ENCODE results near the gene WIPF2. TPM values are rescaled to one million over a fixed set of nuclear protein-coding genes. Genes with fewer than 3 reads are reported as not detected.

WIPF2 gene
- total and polyA plus RNA-seq, 2 of the 8 experiments (the other 6 are each of a cell fraction or from before 2014, with no cell fraction given), result 6.9 to 25.3 TPM

- H3K56ac ChIP-seq (replicated peaks; ENCODE audit: insufficient read length, low read depth, low read length), result no peak overlapping the region
- H3K18ac ChIP-seq (ENCODE audit: extremely low read depth, low read length), result no peak overlapping the region
- no peak overlapping the region for H2BK20ac ChIP-seq (ENCODE audit: low read length)
- H4K91ac ChIP-seq (replicated peaks; ENCODE audit: insufficient read length, low read length), result no peak overlapping the region
- H3K79me2 ChIP-seq (ENCODE audit: control insufficient read depth in 1 of 2, insufficient read depth in 2 of 2, low read length in 2 of 2), result peaks cover 0 to 31% of the 10 kb centered on the region in 2 experiments; a peak in 2 of 4 replicates
- 92% methylated on average over 3 of the region's 3 CpGs; no CpG with 5 or more reads in 1 of the 2 experiments for WGBS, 2 experiments (ENCODE audit: extremely low coverage in 1 of 2, insufficient coverage in 1 of 2, insufficient read length in 1 of 2, insufficient replicate concordance in 2 of 2, low coverage in 1 of 2, low lambda C conversion rate in 2 of 2, missing lambda C conversion rate in 1 of 2)
- DNase-seq (ENCODE audit: low read depth in 1 of 2, low spot score in 2 of 2), result no peak
- H3K36me3 ChIP-seq (ENCODE audit: control insufficient read depth in 2 of 4, insufficient read depth in 4 of 4, low read length in 3 of 4), result no peaks in the 10 kb centered on the region
- peaks cover 3% of the 10 kb centered on the region; the same call in 1 of the 2 replicates for H3K79me1 ChIP-seq (ENCODE audit: low read depth, low read length)
- peaks cover 0 to 2% of the 10 kb centered on the region in 2 experiments for H4K20me1 ChIP-seq (replicated peaks in 1 of 2; ENCODE audit: control insufficient read depth in 1 of 2, insufficient read depth in 2 of 2, low read length in 2 of 2)
- no peak overlapping the region for H2AK5ac ChIP-seq (ENCODE audit: low read depth, low read length)
- H3K27me3 ChIP-seq (replicated peaks in 1 of 4; ENCODE audit: control insufficient read depth in 3 of 4, extremely low read depth in 1 of 4, insufficient read depth in 3 of 4, low read length in 3 of 4), result no peaks in the 10 kb centered on the region
- H3K4me3 ChIP-seq (ENCODE audit: extremely low read depth in 1 of 4, insufficient read depth in 2 of 4, low read depth in 3 of 4, low read length in 4 of 4), result no peak overlapping the region
- H2AFZ ChIP-seq (ENCODE audit: low read length), result no peak overlapping the region
- POLR2A ChIA-PET (ENCODE audit: partially characterized antibody), result interaction anchor here (1.2 to 1.8 kb wide), 5 partner anchors 8 to 289 kb away, joined by 3 to 8 read pairs (median 4); partner anchors contain the start of gene WIPF2
- no peak overlapping the region for H2BK12ac ChIP-seq (ENCODE audit: low read depth, low read length)
- no peak overlapping the region for H3K4me2 ChIP-seq (ENCODE audit: insufficient read depth in 1 of 2, low read depth in 2 of 2, low read length in 2 of 2)
- no peak overlapping the region for H3K4ac ChIP-seq (replicated peaks; ENCODE audit: insufficient read length, low read depth, low read length)
- H4K8ac ChIP-seq (ENCODE audit: extremely low read depth, insufficient read depth, low read length), result no peak overlapping the region
- FAIRE-seq, result no peak
- H3K23me2 ChIP-seq (ENCODE audit: low read depth, low read length), result no peaks in the 10 kb centered on the region
- no peak overlapping the region for H4K5ac ChIP-seq (ENCODE audit: insufficient read length, low read depth, low read length)
- H3K23ac ChIP-seq (ENCODE audit: insufficient read length), result no peak overlapping the region
- H3K9me3 ChIP-seq (ENCODE audit: insufficient read depth in 2 of 2, low read depth in 1 of 2, low read length in 1 of 2), result no peaks in the 10 kb centered on the region
- no peak overlapping the region for H3K9ac ChIP-seq (replicated peaks in 1 of 4; ENCODE audit: extremely low read depth in 1 of 4, low read depth in 3 of 4, low read length in 3 of 4)
- CTCF ChIA-PET (ENCODE audit: partially characterized antibody), result interaction anchor here (0.6 to 2.4 kb wide), 12 partner anchors 22 to 1797 kb away, joined by 3 to 8 read pairs (median 3); partner anchors contain the start of gene WIPF2
- H3K14ac ChIP-seq (ENCODE audit: insufficient read length), result no peak overlapping the region
- H3K4me1 ChIP-seq (replicated peaks in 1 of 4; ENCODE audit: control insufficient read depth in 3 of 4, insufficient read depth in 4 of 4, low read length in 3 of 4), result no peaks in the 10 kb centered on the region
- H2BK120ac ChIP-seq (replicated peaks; ENCODE audit: low read depth, low read length), result no peak overlapping the region
- H2BK15ac ChIP-seq (ENCODE audit: low read length), result no peak overlapping the region
- H3K27ac ChIP-seq (ENCODE audit: low read depth, low read length), result no peak overlapping the region
- H2BK5ac ChIP-seq (ENCODE audit: low read depth, low read length), result no peak overlapping the region
- TF ChIP-seq RAD21 (IDR thresholded peaks at IDR 0.05 in 1 of 2, conservative IDR thresholded peaks at IDR 0.05 in 1 of 2; ENCODE audit: low read depth in 2 of 2, low read length in 2 of 2) (no peak), GTF2F1 (IDR thresholded peaks at IDR 0.05; ENCODE audit: borderline replicate concordance, low read depth, low read length) (no peak), HDAC2 (IDR thresholded peaks at IDR 0.05; ENCODE audit: borderline replicate concordance in 1 of 2, low read depth in 2 of 2, low read length in 2 of 2) (no peak), CTBP2 (IDR thresholded peaks at IDR 0.05; ENCODE audit: borderline replicate concordance, insufficient read depth, insufficient read length, low read length) (no peak), CREB1 (IDR thresholded peaks at IDR 0.05) (no peak), TEAD4 (IDR thresholded peaks at IDR 0.05; ENCODE audit: low read depth, low read length) (no peak), CTCF (IDR thresholded peaks at IDR 0.05; ENCODE audit: control extremely low read depth in 1 of 3, insufficient read depth in 1 of 3, low read depth in 1 of 3, low read length in 3 of 3) (no peak), POLR2AphosphoS5 (IDR thresholded peaks at IDR 0.05; ENCODE audit: low read depth, low read length) (no peak), CBX8 (IDR thresholded peaks at IDR 0.05; ENCODE audit: borderline replicate concordance, low read depth, low read length) (no peak), EZH2 (IDR thresholded peaks at IDR 0.05; ENCODE audit: low read depth, low read length, severe bottlenecking) (no peak), SP1 (IDR thresholded peaks at IDR 0.05; ENCODE audit: low read depth, low read length) (no peak)
Observed at GRCh38 chr17:40242774-40243173, 23.7 kb downstream of the WIPF2 start.
